Testis (tissue), 2 donors: ENCODE data around the gene LHFPL5.

Experiments used
- CTCF ChIP-seq, 3 experiments: fragments of 450-650 bp in 2 of 3; fragments of 200-600 bp in 1 of 3; sonication (generic) in 1 of 3; IDR thresholded peaks; one replicate each; pipeline ENCODE4 v1.5.1; 2016 to 2019; ENCODE audit warnings: antibody characterized with exemption in 3 of 3, mild to moderate bottlenecking in 2 of 3, moderate library complexity in 1 of 3
- POLR2A ChIP-seq: fragments of 450-650 bp; IDR thresholded peaks from one replicate; pipeline ENCODE4 v1.6.1; 2017; ENCODE audit warnings: antibody characterized with exemption, mild to moderate bottlenecking, moderate library complexity

GRCh38 chr6:35765739-35766138 is 39.4 kb upstream of the LHFPL5 start:
- TF ChIP-seq POLR2A (no peak), CTCF (IDR thresholded peaks at IDR 0.05) (no peak)
